Peyer's patch (tissue), 4 donors: ENCODE results near the gene TK2.

ENCODE experiments used
- CTCF ChIP-seq, 6 experiments: fragments of 450-650 bp in 4 of 6; fragments of 200-600 bp in 2 of 6; sonication (generic) in 1 of 6; IDR thresholded peaks; one replicate each; pipeline ENCODE4 v1.5.1; 2017 to 2019; ENCODE audit warnings: antibody characterized with exemption in 6 of 6, mild to moderate bottlenecking in 3 of 6, moderate library complexity in 1 of 6
- POLR2A ChIP-seq, 2 donors: fragments of 450-650 bp; IDR thresholded peaks; one replicate each; pipeline ENCODE4 v1.5.1; 2017; ENCODE audit warnings: antibody characterized with exemption in 2 of 2, mild to moderate bottlenecking in 2 of 2, moderate library complexity in 2 of 2

DNA sequence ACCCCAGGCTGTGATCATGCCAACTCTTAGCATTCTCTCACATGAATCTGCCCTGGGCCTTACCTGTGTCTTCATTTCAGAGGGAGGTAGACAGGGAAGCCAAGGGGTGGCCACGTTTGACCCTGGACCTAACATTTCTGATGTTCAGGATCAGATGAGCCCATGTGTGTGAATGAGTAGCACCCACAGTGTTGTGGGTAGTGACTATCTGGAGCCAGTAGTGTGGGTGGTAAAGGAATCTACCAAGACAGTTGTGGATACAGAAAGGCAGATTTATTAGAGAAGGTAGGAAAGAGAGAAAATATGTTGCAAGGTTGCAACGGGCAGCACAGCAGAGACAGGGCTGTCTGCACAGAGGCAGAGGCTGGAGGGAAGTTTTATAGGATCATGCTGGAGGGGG, 60.5 kb downstream of the TK2 start:
- TF ChIP-seq CTCF (IDR thresholded peaks at IDR 0.05): no peak
- TF ChIP-seq POLR2A (IDR thresholded peaks at IDR 0.05): no peak
